Amygdala (tissue), 56 donors: ENCODE measurements around the gene YWHAQ.
A peak's percentile ranks its signal among the peaks of the same experiment; 100 is the strongest.
"Not testable (repeated sequence)": the region's sequence is repeated elsewhere in the genome, so short reads cannot be mapped to it uniquely, and the experiment has no call there.

ENCODE experiments used
- DNase-seq, 56 donors: peaks; one replicate each; lab custom pipeline; 2025; lab: John Stamatoyannopoulos, UW

Gene YWHAQ

GRCh38 chr2:9637330-9637729 is 6.5 kb upstream of the YWHAQ start:
- DNase-seq, result peak in 36 of 56 donors; percentile 16 to 84 (median 54)

- DNase-seq, result no peak
These were observed 3.3 kb upstream of the YWHAQ start for GRCh38 chr2:9634133-9634532.

- DNase-seq, result no peak
These were observed 1.3 kb upstream of the YWHAQ start for GRCh38 chr2:9631878-9632700.

- DNase-seq, result no peak
These were observed 689 bp upstream of the YWHAQ start for GRCh38 chr2:9631553-9631819.

GRCh38 chr2:9630117-9630735 is 571 bp downstream of the YWHAQ start:
- DNase-seq, result peak in 38 of 56 donors; percentile 26 to 83 (median 66)

GRCh38 chr2:9629222-9630116 is 1.3 kb downstream of the YWHAQ start:
- no peak for DNase-seq

- no peak for DNase-seq
These were observed 3.5 kb downstream of the YWHAQ start for GRCh38 chr2:9627310-9627709.

- no peak for DNase-seq
These were observed 7.6 kb downstream of the YWHAQ start for GRCh38 chr2:9623151-9623550.

- not testable (repeated sequence) for DNase-seq
These were observed 9.1 kb downstream of the YWHAQ start for GRCh38 chr2:9621655-9622054.

GRCh38 chr2:9618410-9618809 is 12.4 kb downstream of the YWHAQ start:
- DNase-seq, result no peak

GRCh38 chr2:9617749-9618148 is 13.0 kb downstream of the YWHAQ start:
- no peak for DNase-seq

- no peak for DNase-seq
These were observed 13.5 kb downstream of the YWHAQ start for GRCh38 chr2:9617296-9617695.

GRCh38 chr2:9614562-9614961 is 16.2 kb downstream of the YWHAQ start:
- DNase-seq, result no peak

GRCh38 chr2:9613291-9613690 is 17.5 kb downstream of the YWHAQ start:
- no peak for DNase-seq

GRCh38 chr2:9611549-9611912 is 19.3 kb downstream of the YWHAQ start:
- DNase-seq, result not testable (repeated sequence)

GRCh38 chr2:9610781-9611548 is 19.8 kb downstream of the YWHAQ start:
- no peak for DNase-seq

GRCh38 chr2:9608491-9608890 is 22.3 kb downstream of the YWHAQ start:
- not testable (repeated sequence) for DNase-seq

GRCh38 chr2:9602412-9602811 is 28.4 kb downstream of the YWHAQ start:
- no peak for DNase-seq

- no peak for DNase-seq
These were observed 29.4 kb downstream of the YWHAQ start for GRCh38 chr2:9601397-9601796.

- DNase-seq, result no peak
These were observed 31.4 kb downstream of the YWHAQ start for GRCh38 chr2:9599430-9599829.
